Panc1 (cell line): ENCODE results near the gene TNPO3. TPM values are rescaled to one million over a fixed set of nuclear protein-coding genes. Genes with fewer than 3 reads are reported as not detected.

Experiments
- ATAC-seq: fragments of 200-7000 bp; cut with Tn5 transposase; 2 replicates; pipeline ENCODE4 v1.9.1; 2020; ENCODE audit warnings: mild to moderate bottlenecking, moderate library complexity
- BruUV-seq: library from RNA; stranded (reverse); fragments of 400-500 nt; replicated peaks from 2 replicates; lab custom pipeline; 2021; lab: Mats Ljungman, UMichigan
- CTCF ChIA-PET: fragments of 300-600 bp; sonication (Branson Sonifier 250); formaldehyde crosslinking; loops from one replicate; lab custom pipeline; 2022; ENCODE audit warnings: antibody characterized with exemption; lab: Charles Lee
- POLR2A ChIA-PET: fragments of 300-600 bp; sonication (Branson Sonifier 250); formaldehyde crosslinking; loops from one replicate; lab custom pipeline; 2022; ENCODE audit warnings: antibody characterized with exemption; lab: Charles Lee
- DNase-seq: peaks from one replicate; pipeline ENCODE4 v3.0.0-alpha.2; 2010; ENCODE audit warnings: low read depth, low spot score
- H3K27ac ChIP-seq: 2 replicates; pipeline ENCODE4 v1.5.1; 2011; ENCODE audit warnings: mild to moderate bottlenecking, low read length, inconsistent platforms
- H3K27me3 ChIP-seq: fragments of 200-500 bp; sonication (Bioruptor generic); 2 replicates; pipeline ENCODE4 v1.6.0; 2014; ENCODE audit warnings: low read length, inconsistent platforms; ENCODE audit not compliant: control insufficient read depth, insufficient read depth
- H3K36me3 ChIP-seq: fragments of 200-500 bp; sonication (Bioruptor generic); 2 replicates; pipeline ENCODE4 v1.5.1; 2014; ENCODE audit warnings: inconsistent platforms, mild to moderate bottlenecking, low read length, moderate library complexity; ENCODE audit not compliant: control insufficient read depth, insufficient read depth
- H3K4me1 ChIP-seq: 2 replicates; pipeline ENCODE4 v1.5.1; 2011; ENCODE audit warnings: inconsistent platforms, mild to moderate bottlenecking, low read length, moderate library complexity; ENCODE audit not compliant: control insufficient read depth, insufficient read depth
- H3K4me3 ChIP-seq, 2 experiments: 2 replicates each; pipeline ENCODE4 v1.5.1; 2011 to 2012; ENCODE audit warnings: low read depth in 2 of 2, low read length in 2 of 2, mild to moderate bottlenecking in 2 of 2, inconsistent platforms in 1 of 2, moderate library complexity in 1 of 2
- H3K9me3 ChIP-seq: fragments of 200-500 bp; sonication (Bioruptor generic); 2 replicates; pipeline ENCODE4 v1.5.1; 2014; ENCODE audit warnings: low read depth, mild to moderate bottlenecking, inconsistent platforms, low read length, moderate library complexity; ENCODE audit not compliant: control insufficient read depth, insufficient read depth
- POLR2AphosphoS5 ChIP-seq: IDR thresholded peaks from 2 replicates; pipeline ENCODE4 v1.6.1; 2012; ENCODE audit warnings: mild to moderate bottlenecking, low read depth, low read length, moderate library complexity
- REST ChIP-seq, 2 experiments: IDR thresholded peaks; 2 replicates each; pipeline ENCODE4 v1.6.1; 2011 to 2012; ENCODE audit warnings: low read depth in 2 of 2, control low read depth in 1 of 2, low read length in 1 of 2, mild to moderate bottlenecking in 1 of 2, moderate library complexity in 1 of 2; ENCODE audit not compliant: insufficient read depth in 1 of 2
- SIN3A ChIP-seq: IDR thresholded peaks from 2 replicates; pipeline ENCODE4 v1.6.1; 2012; ENCODE audit warnings: low read depth, mild to moderate bottlenecking, low read length, moderate library complexity, borderline replicate concordance; ENCODE audit not compliant: insufficient read depth
- TCF7L2 ChIP-seq: IDR thresholded peaks from 2 replicates; pipeline ENCODE4 v1.6.1; 2011; ENCODE audit warnings: mild to moderate bottlenecking, low read depth, low read length, inconsistent platforms
- in situ Hi-C: cut with HindIII; loops from 2 replicates; pipeline ENCODE4 v1.10.0; 2016; ENCODE audit warnings: low sequenced_read_pairs, low pct_unique_long_range_greater_than_20kb
- intact Hi-C: fragments of 100-400 bp; cut with micrococcal nuclease; formaldehyde crosslinking; loops from one replicate; pipeline ENCODE4 v1.10.0; 2022; ENCODE audit not compliant: unreplicated experiment
- total RNA-seq: library from RNA; stranded (reverse); gene quantifications from one replicate; pipeline ENCODE4 v1.2.1, GENCODE V29; 2021; ENCODE audit not compliant: unreplicated experiment
- TF ChIP-seq, protein P1 (sequence below): fragments of 450-650 bp; IDR thresholded peaks from 2 replicates; pipeline ENCODE4 v1.5.1; 2017; ENCODE audit warnings: mild to moderate bottlenecking

TNPO3 gene
- total RNA-seq, 1 experiment from 2014 or later: 71.8 TPM

GRCh38 chr7:129045682-129046081, 9.2 kb downstream of the TNPO3 start:
- no TSS peak for BruUV-seq
- H3K4me3 ChIP-seq: no peak overlapping the region
- no peaks in the 10 kb centered on the region for H3K27me3 ChIP-seq
- no peaks in the 10 kb centered on the region for H3K9me3 ChIP-seq
- H3K27ac ChIP-seq: no peak overlapping the region
- POLR2A ChIA-PET: interaction anchor here (0.7 kb wide), 1 partner anchor 10 kb away, joined by 4 read pairs; no protein-coding TSS in a partner anchor
- intact Hi-C loops: no loop called here
- CTCF ChIA-PET: no interaction called here
- TF ChIP-seq REST (IDR thresholded peaks at IDR 0.05; ENCODE audit: insufficient read depth in 1 of 2, low read depth in 2 of 2, low read length in 1 of 2) (no peak), TCF7L2 (no peak), SIN3A (no peak), POLR2AphosphoS5 (no peak)
- TF ChIP-seq, protein P1, sequence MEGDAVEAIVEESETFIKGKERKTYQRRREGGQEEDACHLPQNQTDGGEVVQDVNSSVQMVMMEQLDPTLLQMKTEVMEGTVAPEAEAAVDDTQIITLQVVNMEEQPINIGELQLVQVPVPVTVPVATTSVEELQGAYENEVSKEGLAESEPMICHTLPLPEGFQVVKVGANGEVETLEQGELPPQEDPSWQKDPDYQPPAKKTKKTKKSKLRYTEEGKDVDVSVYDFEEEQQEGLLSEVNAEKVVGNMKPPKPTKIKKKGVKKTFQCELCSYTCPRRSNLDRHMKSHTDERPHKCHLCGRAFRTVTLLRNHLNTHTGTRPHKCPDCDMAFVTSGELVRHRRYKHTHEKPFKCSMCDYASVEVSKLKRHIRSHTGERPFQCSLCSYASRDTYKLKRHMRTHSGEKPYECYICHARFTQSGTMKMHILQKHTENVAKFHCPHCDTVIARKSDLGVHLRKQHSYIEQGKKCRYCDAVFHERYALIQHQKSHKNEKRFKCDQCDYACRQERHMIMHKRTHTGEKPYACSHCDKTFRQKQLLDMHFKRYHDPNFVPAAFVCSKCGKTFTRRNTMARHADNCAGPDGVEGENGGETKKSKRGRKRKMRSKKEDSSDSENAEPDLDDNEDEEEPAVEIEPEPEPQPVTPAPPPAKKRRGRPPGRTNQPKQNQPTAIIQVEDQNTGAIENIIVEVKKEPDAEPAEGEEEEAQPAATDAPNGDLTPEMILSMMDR: no peak
- H3K36me3 ChIP-seq: 0 out of 2 replicates have a peak, but pooled peaks cover 5% of the 10 kb centered on the region
- DNase-seq: no peak
- no peak for ATAC-seq
- in situ Hi-C loops: no loop called here
- peaks cover 6% of the 10 kb centered on the region for H3K4me1 ChIP-seq

GRCh38 chr7:129043012-129043411, 11.9 kb downstream of the TNPO3 start:
- BruUV-seq: no TSS peak

More at GRCh38 chr7:129043012-129043411, 11.9 kb downstream of the TNPO3 start:
- Histone ChIP-seq H3K27me3 (no peaks in the 10 kb centered on the region), H3K9me3 (no peaks in the 10 kb centered on the region), H3K4me1 (peaks cover 3% of the 10 kb centered on the region; the same call in 1 of the 2 replicates), H3K36me3 (no peaks in the 10 kb centered on the region), H3K4me3 (no peak overlapping the region), H3K27ac (no peak overlapping the region)
- intact Hi-C loops (no loop called here), in situ Hi-C loops (no loop called here)
- no peak for DNase-seq
- CTCF ChIA-PET: no interaction called here
- POLR2A ChIA-PET: interaction anchor here (0.5 to 1.2 kb wide), 3 partner anchors 8 to 17 kb away, joined by 3 to 10 read pairs (median 3); partner anchors contain the start of gene TNPO3
- TF ChIP-seq REST (IDR thresholded peaks at IDR 0.05; ENCODE audit: insufficient read depth in 1 of 2, low read depth in 2 of 2, low read length in 1 of 2) (no peak), POLR2AphosphoS5 (no peak), SIN3A (no peak), TCF7L2 (no peak)
- TF ChIP-seq, protein P1: no peak
- ATAC-seq: no peak
